KMS-11 (cell line): ENCODE measurements around the gene ZNF385B.

ENCODE experiments used
- H2AFZ ChIP-seq: fragments of 200-600 bp; sonication (generic); 2 replicates; pipeline ENCODE4 v1.6.1; 2016; ENCODE audit warnings: antibody characterized with exemption, mixed run types, low read depth
- H3K27ac ChIP-seq: fragments of 200-600 bp; sonication (generic); 2 replicates; pipeline ENCODE4 v1.6.1; 2016; ENCODE audit warnings: mild to moderate bottlenecking, mixed run types
- H3K27me3 ChIP-seq: fragments of 200-600 bp; sonication (generic); 2 replicates; pipeline ENCODE4 v1.6.1; 2017; ENCODE audit warnings: mild to moderate bottlenecking, low read depth, mixed run types, moderate library complexity; ENCODE audit not compliant: insufficient read depth
- H3K36me3 ChIP-seq: fragments of 200-600 bp; sonication (generic); 2 replicates; pipeline ENCODE4 v1.6.1; 2017; ENCODE audit warnings: mild to moderate bottlenecking, mixed run types; ENCODE audit not compliant: insufficient read depth
- H3K4me1 ChIP-seq: fragments of 200-600 bp; sonication (generic); 2 replicates; pipeline ENCODE4 v1.6.1; 2016; ENCODE audit warnings: mild to moderate bottlenecking, low read depth, mixed run types; ENCODE audit not compliant: poor library complexity, severe bottlenecking
- H3K4me2 ChIP-seq: fragments of 200-600 bp; sonication (generic); 2 replicates; pipeline ENCODE4 v1.7.0; 2016; ENCODE audit warnings: mild to moderate bottlenecking, mixed run types
- H3K4me3 ChIP-seq: fragments of 200-600 bp; sonication (generic); IDR thresholded peaks from 2 replicates; pipeline ENCODE4 v1.6.1; 2017; ENCODE audit warnings: low read depth, low read length, mixed read lengths; ENCODE audit not compliant: insufficient read depth
- H3K79me2 ChIP-seq: fragments of 200-600 bp; sonication (generic); 2 replicates; pipeline ENCODE4 v1.6.1; 2016; ENCODE audit warnings: low read depth, mixed run types; ENCODE audit not compliant: insufficient read depth
- H3K9ac ChIP-seq: fragments of 200-600 bp; sonication (generic); 2 replicates; pipeline ENCODE4 v1.6.1; 2016; ENCODE audit warnings: mild to moderate bottlenecking, mixed run types
- H4K20me1 ChIP-seq: fragments of 200-600 bp; sonication (generic); 2 replicates; pipeline ENCODE4 v1.6.1; 2016; ENCODE audit warnings: mild to moderate bottlenecking, mixed run types; ENCODE audit not compliant: insufficient read depth
- TF ChIP-seq, protein P1 (sequence below): fragments of 200-600 bp; sonication (generic); conservative IDR thresholded peaks from 2 replicates; pipeline ENCODE4 v1.6.1; 2017; ENCODE audit warnings: low read depth, mild to moderate bottlenecking, antibody characterized with exemption, low read length, moderate library complexity, mixed read lengths

ZNF385B gene

DNA sequence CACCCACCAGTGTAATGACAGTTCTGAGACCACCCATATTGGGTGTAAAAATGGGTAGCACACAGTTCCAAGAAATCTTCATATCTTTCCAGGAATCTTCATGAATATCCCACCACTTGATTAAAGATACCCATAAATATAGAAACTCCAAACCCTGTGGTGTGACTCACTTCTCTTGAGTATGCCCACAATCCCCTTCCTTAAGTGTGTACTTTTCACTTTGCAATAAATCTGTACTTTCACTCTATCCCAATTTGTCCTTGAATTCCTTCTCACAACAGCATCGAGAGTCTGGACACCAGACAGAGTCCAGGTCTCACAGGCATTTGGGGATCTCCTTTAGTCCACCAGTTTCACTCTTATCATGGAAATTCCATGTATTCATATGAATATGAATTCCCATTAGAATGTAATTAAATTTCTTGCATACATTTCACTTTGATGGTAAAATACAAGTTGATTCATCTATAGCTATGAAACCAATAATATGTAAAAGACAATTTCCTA, 309.8 kb downstream of the ZNF385B start:
- H3K27ac ChIP-seq: no peak overlapping the region
- no peak overlapping the region for H3K4me3 ChIP-seq
- TF ChIP-seq, protein P1, sequence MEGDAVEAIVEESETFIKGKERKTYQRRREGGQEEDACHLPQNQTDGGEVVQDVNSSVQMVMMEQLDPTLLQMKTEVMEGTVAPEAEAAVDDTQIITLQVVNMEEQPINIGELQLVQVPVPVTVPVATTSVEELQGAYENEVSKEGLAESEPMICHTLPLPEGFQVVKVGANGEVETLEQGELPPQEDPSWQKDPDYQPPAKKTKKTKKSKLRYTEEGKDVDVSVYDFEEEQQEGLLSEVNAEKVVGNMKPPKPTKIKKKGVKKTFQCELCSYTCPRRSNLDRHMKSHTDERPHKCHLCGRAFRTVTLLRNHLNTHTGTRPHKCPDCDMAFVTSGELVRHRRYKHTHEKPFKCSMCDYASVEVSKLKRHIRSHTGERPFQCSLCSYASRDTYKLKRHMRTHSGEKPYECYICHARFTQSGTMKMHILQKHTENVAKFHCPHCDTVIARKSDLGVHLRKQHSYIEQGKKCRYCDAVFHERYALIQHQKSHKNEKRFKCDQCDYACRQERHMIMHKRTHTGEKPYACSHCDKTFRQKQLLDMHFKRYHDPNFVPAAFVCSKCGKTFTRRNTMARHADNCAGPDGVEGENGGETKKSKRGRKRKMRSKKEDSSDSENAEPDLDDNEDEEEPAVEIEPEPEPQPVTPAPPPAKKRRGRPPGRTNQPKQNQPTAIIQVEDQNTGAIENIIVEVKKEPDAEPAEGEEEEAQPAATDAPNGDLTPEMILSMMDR: no peak
- H3K27me3 ChIP-seq: no peaks in the 10 kb centered on the region
- H3K9ac ChIP-seq: no peak overlapping the region
- H3K36me3 ChIP-seq: no peaks in the 10 kb centered on the region
- no peaks in the 10 kb centered on the region for H3K4me1 ChIP-seq
- H4K20me1 ChIP-seq: no peaks in the 10 kb centered on the region
- H2AFZ ChIP-seq: no peak overlapping the region
- H3K4me2 ChIP-seq: no peak overlapping the region
- H3K79me2 ChIP-seq: no peaks in the 10 kb centered on the region

DNA sequence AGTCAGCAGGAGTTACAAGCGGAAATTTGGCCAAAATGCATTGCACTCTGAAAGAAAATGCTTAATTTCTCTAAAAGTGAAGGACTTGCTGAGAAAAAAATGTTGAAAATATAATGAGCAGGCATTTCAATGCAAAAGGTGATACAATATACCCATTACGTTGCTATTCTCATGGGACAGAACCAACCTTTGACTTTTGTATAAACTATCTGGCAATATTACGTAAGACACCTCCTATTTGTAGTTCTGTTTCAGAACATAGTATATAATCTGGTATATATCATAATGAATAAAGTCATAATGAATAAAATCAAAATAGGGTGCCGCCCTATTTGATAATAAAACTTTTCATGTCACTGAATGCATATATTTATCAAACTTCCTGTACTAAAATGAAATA, 310.6 kb downstream of the ZNF385B start:
- Histone ChIP-seq H3K4me1 (no peaks in the 10 kb centered on the region), H3K36me3 (no peaks in the 10 kb centered on the region), H3K79me2 (no peaks in the 10 kb centered on the region), H3K27me3 (no peaks in the 10 kb centered on the region), H4K20me1 (no peaks in the 10 kb centered on the region), H3K9ac (no peak overlapping the region), H3K4me2 (no peak overlapping the region), H2AFZ (no peak overlapping the region), H3K27ac (no peak overlapping the region), H3K4me3 (no peak overlapping the region)
- TF ChIP-seq, protein P1: no peak

DNA sequence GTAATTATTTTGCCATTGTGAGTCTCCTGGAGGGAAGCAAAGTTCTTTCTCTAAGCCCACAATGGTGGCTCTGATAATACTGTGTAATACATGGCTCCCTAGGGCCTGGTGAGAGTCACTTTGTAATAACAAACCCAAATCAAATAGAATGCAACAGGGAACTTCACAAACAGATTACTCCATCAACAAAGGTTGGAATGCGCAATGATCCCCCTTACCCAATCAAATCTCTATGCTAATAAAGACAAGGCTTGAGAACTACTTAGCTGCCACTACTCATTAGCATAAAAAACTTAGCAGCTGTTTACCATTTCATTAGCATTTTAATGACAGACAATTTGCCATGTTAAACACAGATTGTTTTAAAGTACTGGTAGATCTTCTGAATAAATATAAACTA, 311.2 kb downstream of the ZNF385B start:
- Histone ChIP-seq H3K4me3 (no peak overlapping the region), H4K20me1 (no peaks in the 10 kb centered on the region), H3K27me3 (no peaks in the 10 kb centered on the region), H3K27ac (no peak overlapping the region), H3K4me1 (no peaks in the 10 kb centered on the region), H2AFZ (no peak overlapping the region), H3K9ac (no peak overlapping the region), H3K79me2 (no peaks in the 10 kb centered on the region), H3K36me3 (no peaks in the 10 kb centered on the region), H3K4me2 (no peak overlapping the region)
- TF ChIP-seq, protein P1: no peak

DNA sequence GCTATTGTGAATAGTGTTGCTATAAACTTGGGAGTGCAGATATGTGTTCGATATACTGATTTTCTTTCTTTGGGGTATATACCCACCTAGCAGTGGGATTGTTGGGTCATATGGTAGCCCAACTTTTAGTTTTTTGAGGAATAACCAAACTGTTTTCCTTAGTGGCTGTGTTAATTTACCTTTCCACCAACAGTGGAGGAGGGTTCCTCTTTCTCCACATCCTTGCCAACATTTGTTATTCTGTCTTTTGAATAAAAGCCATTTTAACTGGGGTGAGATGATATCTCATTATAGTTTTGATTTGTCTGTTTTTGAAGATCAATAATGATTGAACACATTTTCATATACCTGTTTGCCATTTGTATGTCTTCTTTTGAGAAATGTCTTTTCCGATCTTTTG, 314.8 kb downstream of the ZNF385B start:
- TF ChIP-seq, protein P1: no peak
- H3K4me1 ChIP-seq: no peaks in the 10 kb centered on the region

More for the DNA sequence above, 314.8 kb downstream of the ZNF385B start:
- Histone ChIP-seq H4K20me1 (no peaks in the 10 kb centered on the region), H3K27ac (no peak overlapping the region), H3K4me3 (no peak overlapping the region), H3K36me3 (no peaks in the 10 kb centered on the region), H3K79me2 (no peaks in the 10 kb centered on the region), H2AFZ (no peak overlapping the region), H3K27me3 (no peaks in the 10 kb centered on the region), H3K4me2 (no peak overlapping the region), H3K9ac (no peak overlapping the region)
